SK-N-SH (cell line): ENCODE data around the gene GBA3. TPM values are rescaled to one million over a fixed set of nuclear protein-coding genes. Genes with fewer than 3 reads are reported as not detected.

Source experiments
- CTCF ChIA-PET: fragments of 300-600, 350-600 bp; formaldehyde crosslinking; extraction: SDS; loops from one replicate; lab custom pipeline; 2021; lab: Yijun Ruan, JAX
- POLR2A ChIA-PET: fragments of 350-600 bp; sonication (Branson Sonifier 250); formaldehyde crosslinking; extraction: SDS; loops from one replicate; lab custom pipeline; 2020; ENCODE audit warnings: antibody characterized with exemption, inconsistent platforms; lab: Yijun Ruan, JAX
- DNase-seq: peaks from one replicate; pipeline ENCODE4 v3.0.0; 2012
- H2AFZ ChIP-seq: fragments of 200-600 bp; sonication (generic); 2 replicates; pipeline ENCODE4 v1.8.1; 2016; ENCODE audit warnings: antibody characterized with exemption, mild to moderate bottlenecking, low read depth
- H3F3A ChIP-seq: fragments of 200-600 bp; sonication (generic); replicated peaks from 2 replicates; pipeline ENCODE3; 2016; ENCODE audit warnings: antibody characterized with exemption, mild to moderate bottlenecking; ENCODE audit not compliant: insufficient read depth
- H3K27ac ChIP-seq, 2 experiments: fragments of 200-500 bp in 1 of 2; fragments of 200-600 bp in 1 of 2; sonication (Bioruptor generic) in 1 of 2; sonication (generic), shearing (Covaris generic) in 1 of 2; 2 replicates each; pipeline versions ENCODE4 v1.5.1 to v1.6.1; 2014 to 2016; ENCODE audit warnings: low read depth in 2 of 2, inconsistent platforms in 1 of 2, low read length in 1 of 2, mild to moderate bottlenecking in 1 of 2, mixed read lengths in 1 of 2
- H3K27me3 ChIP-seq: fragments of 200-600 bp; sonication (generic), shearing (Covaris generic); 2 replicates; pipeline ENCODE4 v1.6.1; 2016; ENCODE audit warnings: mixed run types; ENCODE audit not compliant: insufficient read depth
- H3K36me3 ChIP-seq, 2 experiments: fragments of 200-500 bp in 1 of 2; fragments of 200-600 bp in 1 of 2; sonication (Bioruptor generic) in 1 of 2; sonication (generic) in 1 of 2; replicated peaks in 1 of 2; 2 replicates each; pipeline versions ENCODE3 to v1.5.1; 2014 to 2016; ENCODE audit warnings: low read length in 1 of 2, mild to moderate bottlenecking in 1 of 2; ENCODE audit not compliant: insufficient read depth in 2 of 2, control insufficient read depth in 1 of 2
- H3K4me1 ChIP-seq, 2 experiments: fragments of 200-500 bp in 1 of 2; fragments of 200-600 bp in 1 of 2; sonication (Bioruptor generic) in 1 of 2; sonication (generic), shearing (Covaris generic) in 1 of 2; 2 replicates each; pipeline versions ENCODE4 v1.5.1 to v1.6.1; 2014 to 2016; ENCODE audit warnings: low read depth in 1 of 2, low read length in 1 of 2, mixed run types in 1 of 2; ENCODE audit not compliant: insufficient read depth in 2 of 2, control insufficient read depth in 1 of 2
- H3K4me2 ChIP-seq: fragments of 200-600 bp; sonication (generic), shearing (Covaris generic); 2 replicates; pipeline ENCODE4 v1.6.1; 2017; ENCODE audit warnings: mixed run types
- H3K4me3 ChIP-seq, 2 experiments: fragments of 200-500 bp in 1 of 2; fragments of 200-600 bp in 1 of 2; sonication (Bioruptor generic) in 1 of 2; sonication (generic), shearing (Covaris generic) in 1 of 2; 2 replicates each; pipeline versions ENCODE4 v1.5.1 to v1.8.1; 2014 to 2016; ENCODE audit warnings: low read depth in 2 of 2, inconsistent platforms in 1 of 2, low read length in 1 of 2, mild to moderate bottlenecking in 1 of 2, mixed read lengths in 1 of 2, moderate library complexity in 1 of 2
- H3K79me2 ChIP-seq: fragments of 200-600 bp; sonication (generic); 2 replicates; pipeline ENCODE4 v1.8.1; 2017; ENCODE audit warnings: mild to moderate bottlenecking; ENCODE audit not compliant: insufficient read depth
- H3K9ac ChIP-seq: fragments of 200-600 bp; sonication (generic); 2 replicates; pipeline ENCODE4 v1.6.1; 2017; ENCODE audit warnings: mixed run types
- H3K9me2 ChIP-seq: fragments of 200-600 bp; sonication (generic); 2 replicates; pipeline ENCODE4 v1.6.1; 2017; ENCODE audit warnings: mixed run types
- H3K9me3 ChIP-seq: fragments of 200-600 bp; sonication (generic); 2 replicates; pipeline ENCODE4 v1.6.1; 2017; ENCODE audit warnings: mixed run types, mild to moderate bottlenecking, moderate library complexity
- H4K20me1 ChIP-seq: fragments of 200-600 bp; sonication (generic); 2 replicates; pipeline ENCODE4 v1.6.1; 2017; ENCODE audit warnings: mild to moderate bottlenecking, mixed run types; ENCODE audit not compliant: insufficient read depth
- ELF1 ChIP-seq: IDR thresholded peaks from 2 replicates; pipeline ENCODE4 v1.4.0; 2012
- EZH2phosphoT487 ChIP-seq: fragments of 200-600 bp; sonication (generic); IDR thresholded peaks from 2 replicates; pipeline ENCODE4 v1.6.1; 2017; ENCODE audit warnings: low read depth, mixed run types, mild to moderate bottlenecking, antibody characterized with exemption, moderate library complexity, borderline replicate concordance
- FOSL2 ChIP-seq: IDR thresholded peaks from 2 replicates; pipeline ENCODE4 v1.4.0; 2012; ENCODE audit warnings: low read depth, mild to moderate bottlenecking, moderate library complexity, borderline replicate concordance
- MXI1 ChIP-seq: IDR thresholded peaks from 2 replicates; pipeline ENCODE4 v1.6.1; 2012; ENCODE audit warnings: mild to moderate bottlenecking, low read depth, low read length, improper control_type of control experiment
- NFIC ChIP-seq: IDR thresholded peaks from 2 replicates; pipeline ENCODE4 v1.4.0; 2012; ENCODE audit warnings: borderline replicate concordance
- NRF1 ChIP-seq: IDR thresholded peaks from 2 replicates; pipeline ENCODE4 v1.6.1; 2012; ENCODE audit warnings: low read depth, mild to moderate bottlenecking, low read length
- POLR2AphosphoS5 ChIP-seq: IDR thresholded peaks from 2 replicates; pipeline ENCODE4 v1.6.1; 2012; ENCODE audit warnings: low read depth, low read length
- RXRA ChIP-seq: IDR thresholded peaks from 2 replicates; pipeline ENCODE4 v1.4.0; 2012; ENCODE audit warnings: low read depth, mild to moderate bottlenecking, borderline replicate concordance
- SMC3 ChIP-seq: IDR thresholded peaks from 2 replicates; pipeline ENCODE4 v1.6.1; 2012; ENCODE audit warnings: low read depth, low read length, improper control_type of control experiment
- TAF1 ChIP-seq: IDR thresholded peaks from 2 replicates; pipeline ENCODE4 v1.6.1; 2012; ENCODE audit warnings: low read depth, mild to moderate bottlenecking, low read length, moderate library complexity, borderline replicate concordance
- TCF12 ChIP-seq: IDR thresholded peaks from 2 replicates; pipeline ENCODE4 v1.4.0; 2012
- TEAD4 ChIP-seq: IDR thresholded peaks from 2 replicates; pipeline ENCODE4 v1.4.0; 2012; ENCODE audit warnings: mild to moderate bottlenecking, borderline replicate concordance; ENCODE audit not compliant: insufficient read depth
- USF1 ChIP-seq: IDR thresholded peaks from 2 replicates; pipeline ENCODE4 v1.4.0; 2012; ENCODE audit warnings: low read depth, borderline replicate concordance
- YY1 ChIP-seq: IDR thresholded peaks from 2 replicates; pipeline ENCODE4 v1.4.0; 2012; ENCODE audit warnings: low read depth, mild to moderate bottlenecking
- WGBS: methylation state at CpG from one replicate; pipeline ENCODE4 v1.1.6; 2017; ENCODE audit warnings: low lambda C conversion rate; 5-methylcytosine and 5-hydroxymethylcytosine counted together
- polyA plus RNA-seq, 3 experiments: library from polyadenylated mRNA; depleted of rRNA; stranded (reverse); fragments of >200 nt; gene quantifications; 2 replicates each; pipeline ENCODE4 v1.2.3, GENCODE V29; 2012
- TF ChIP-seq, protein P1 (sequence below): fragments of 150-350 bp; IDR thresholded peaks from 2 replicates; pipeline ENCODE4 v1.6.1; 2017; ENCODE audit warnings: antibody characterized with exemption, low read length, low read depth, borderline replicate concordance
- TF ChIP-seq, protein P2 (sequence below): IDR thresholded peaks from 2 replicates; pipeline ENCODE4 v1.4.0; 2012; ENCODE audit warnings: low read depth, borderline replicate concordance
- TF ChIP-seq, protein P3 (sequence below): fragments of 200-600 bp; sonication (generic); IDR thresholded peaks from 2 replicates; pipeline ENCODE4 v1.6.1; 2017; ENCODE audit warnings: antibody characterized with exemption, mild to moderate bottlenecking, moderate library complexity
- TF ChIP-seq, protein P4 (sequence below): fragments of 150-350 bp; IDR thresholded peaks from 2 replicates; pipeline ENCODE4 v1.6.1; 2016; ENCODE audit warnings: mild to moderate bottlenecking, low read depth, low read length

Gene GBA3
- polyA plus RNA-seq, 1 of the 3 experiments (the other 2 are of a cell fraction) = not detected

- no peaks in the 10 kb centered on the region for H3K9me2 ChIP-seq
- no peaks in the 10 kb centered on the region for H3K36me3 ChIP-seq
- no peak overlapping the region for H3K27ac ChIP-seq
- ChIA-PET POLR2A (no interaction called here), CTCF (no interaction called here)
- H3K27me3 ChIP-seq = no peaks in the 10 kb centered on the region; the same call in 1 of the 2 replicates
- no peak overlapping the region for H3K9ac ChIP-seq
- 2% methylated on average over 2 of the region's 2 CpGs for WGBS
- H3K9me3 ChIP-seq = no peaks in the 10 kb centered on the region
- H3K4me1 ChIP-seq = no peaks in the 10 kb centered on the region
- H2AFZ ChIP-seq = no peak overlapping the region
- H3K79me2 ChIP-seq = no peaks in the 10 kb centered on the region
- H3K4me2 ChIP-seq = no peak overlapping the region
- no peak overlapping the region for H3K4me3 ChIP-seq
- no peak for DNase-seq
- H4K20me1 ChIP-seq = no peaks in the 10 kb centered on the region
- no peak for TF ChIP-seq TEAD4
- no peak for TF ChIP-seq RXRA
- no peak for TF ChIP-seq SMC3
- TF ChIP-seq USF1 = no peak
- no peak for TF ChIP-seq TAF1
- no peak for TF ChIP-seq NFIC
- no peak for TF ChIP-seq MXI1
- TF ChIP-seq, protein P1, sequence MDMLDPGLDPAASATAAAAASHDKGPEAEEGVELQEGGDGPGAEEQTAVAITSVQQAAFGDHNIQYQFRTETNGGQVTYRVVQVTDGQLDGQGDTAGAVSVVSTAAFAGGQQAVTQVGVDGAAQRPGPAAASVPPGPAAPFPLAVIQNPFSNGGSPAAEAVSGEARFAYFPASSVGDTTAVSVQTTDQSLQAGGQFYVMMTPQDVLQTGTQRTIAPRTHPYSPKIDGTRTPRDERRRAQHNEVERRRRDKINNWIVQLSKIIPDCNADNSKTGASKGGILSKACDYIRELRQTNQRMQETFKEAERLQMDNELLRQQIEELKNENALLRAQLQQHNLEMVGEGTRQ = no peak
- TF ChIP-seq, protein P2, sequence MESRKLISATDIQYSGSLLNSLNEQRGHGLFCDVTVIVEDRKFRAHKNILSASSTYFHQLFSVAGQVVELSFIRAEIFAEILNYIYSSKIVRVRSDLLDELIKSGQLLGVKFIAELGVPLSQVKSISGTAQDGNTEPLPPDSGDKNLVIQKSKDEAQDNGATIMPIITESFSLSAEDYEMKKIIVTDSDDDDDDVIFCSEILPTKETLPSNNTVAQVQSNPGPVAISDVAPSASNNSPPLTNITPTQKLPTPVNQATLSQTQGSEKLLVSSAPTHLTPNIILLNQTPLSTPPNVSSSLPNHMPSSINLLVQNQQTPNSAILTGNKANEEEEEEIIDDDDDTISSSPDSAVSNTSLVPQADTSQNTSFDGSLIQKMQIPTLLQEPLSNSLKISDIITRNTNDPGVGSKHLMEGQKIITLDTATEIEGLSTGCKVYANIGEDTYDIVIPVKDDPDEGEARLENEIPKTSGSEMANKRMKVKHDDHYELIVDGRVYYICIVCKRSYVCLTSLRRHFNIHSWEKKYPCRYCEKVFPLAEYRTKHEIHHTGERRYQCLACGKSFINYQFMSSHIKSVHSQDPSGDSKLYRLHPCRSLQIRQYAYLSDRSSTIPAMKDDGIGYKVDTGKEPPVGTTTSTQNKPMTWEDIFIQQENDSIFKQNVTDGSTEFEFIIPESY = no peak
- TF ChIP-seq EZH2phosphoT487 = no peak
- no peaks in the 10 kb centered on the region for H3F3A ChIP-seq
Measured at GRCh38 chr4:22720091-22720490, 27.4 kb downstream of the GBA3 start.

GRCh38 chr4:22721204-22721603 is 28.5 kb downstream of the GBA3 start:
- no peak overlapping the region for H3K4me2 ChIP-seq
- no peak overlapping the region for H3K9ac ChIP-seq
- no peaks in the 10 kb centered on the region; the same call in 1 of the 2 replicates for H3K27me3 ChIP-seq
- WGBS = 0% methylated on average over 1 of the region's 1 CpG
- no peaks in the 10 kb centered on the region for H3K36me3 ChIP-seq
- H2AFZ ChIP-seq = no peak overlapping the region
- no peaks in the 10 kb centered on the region for H3F3A ChIP-seq
- POLR2A ChIA-PET = no interaction called here
- no peaks in the 10 kb centered on the region for H3K9me3 ChIP-seq
- no peak overlapping the region for H3K4me3 ChIP-seq
- no peaks in the 10 kb centered on the region for H3K9me2 ChIP-seq
- no peak overlapping the region for H3K27ac ChIP-seq
- H4K20me1 ChIP-seq = no peaks in the 10 kb centered on the region
- CTCF ChIA-PET = no interaction called here
- H3K79me2 ChIP-seq = no peaks in the 10 kb centered on the region
- DNase-seq = no peak
- H3K4me1 ChIP-seq = no peaks in the 10 kb centered on the region
- no peak for TF ChIP-seq TEAD4
- TF ChIP-seq POLR2AphosphoS5 = no peak
- TF ChIP-seq, protein P3, sequence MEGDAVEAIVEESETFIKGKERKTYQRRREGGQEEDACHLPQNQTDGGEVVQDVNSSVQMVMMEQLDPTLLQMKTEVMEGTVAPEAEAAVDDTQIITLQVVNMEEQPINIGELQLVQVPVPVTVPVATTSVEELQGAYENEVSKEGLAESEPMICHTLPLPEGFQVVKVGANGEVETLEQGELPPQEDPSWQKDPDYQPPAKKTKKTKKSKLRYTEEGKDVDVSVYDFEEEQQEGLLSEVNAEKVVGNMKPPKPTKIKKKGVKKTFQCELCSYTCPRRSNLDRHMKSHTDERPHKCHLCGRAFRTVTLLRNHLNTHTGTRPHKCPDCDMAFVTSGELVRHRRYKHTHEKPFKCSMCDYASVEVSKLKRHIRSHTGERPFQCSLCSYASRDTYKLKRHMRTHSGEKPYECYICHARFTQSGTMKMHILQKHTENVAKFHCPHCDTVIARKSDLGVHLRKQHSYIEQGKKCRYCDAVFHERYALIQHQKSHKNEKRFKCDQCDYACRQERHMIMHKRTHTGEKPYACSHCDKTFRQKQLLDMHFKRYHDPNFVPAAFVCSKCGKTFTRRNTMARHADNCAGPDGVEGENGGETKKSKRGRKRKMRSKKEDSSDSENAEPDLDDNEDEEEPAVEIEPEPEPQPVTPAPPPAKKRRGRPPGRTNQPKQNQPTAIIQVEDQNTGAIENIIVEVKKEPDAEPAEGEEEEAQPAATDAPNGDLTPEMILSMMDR = no peak
- TF ChIP-seq, protein P1 = no peak
- TF ChIP-seq TCF12 = no peak
- no peak for TF ChIP-seq EZH2phosphoT487
- no peak for TF ChIP-seq TAF1
- TF ChIP-seq NRF1 = no peak
- TF ChIP-seq, protein P4, sequence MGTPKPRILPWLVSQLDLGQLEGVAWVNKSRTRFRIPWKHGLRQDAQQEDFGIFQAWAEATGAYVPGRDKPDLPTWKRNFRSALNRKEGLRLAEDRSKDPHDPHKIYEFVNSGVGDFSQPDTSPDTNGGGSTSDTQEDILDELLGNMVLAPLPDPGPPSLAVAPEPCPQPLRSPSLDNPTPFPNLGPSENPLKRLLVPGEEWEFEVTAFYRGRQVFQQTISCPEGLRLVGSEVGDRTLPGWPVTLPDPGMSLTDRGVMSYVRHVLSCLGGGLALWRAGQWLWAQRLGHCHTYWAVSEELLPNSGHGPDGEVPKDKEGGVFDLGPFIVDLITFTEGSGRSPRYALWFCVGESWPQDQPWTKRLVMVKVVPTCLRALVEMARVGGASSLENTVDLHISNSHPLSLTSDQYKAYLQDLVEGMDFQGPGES = no peak
- no peak for TF ChIP-seq FOSL2
- no peak for TF ChIP-seq YY1
- TF ChIP-seq ELF1 = no peak
- no peak for TF ChIP-seq SMC3
- no peak for TF ChIP-seq USF1
